IMR-90 (cell line): ENCODE data around the gene RPP30. TPM values are rescaled to one million over a fixed set of nuclear protein-coding genes. Genes with fewer than 3 reads are reported as not detected.

Source experiments
- ATAC-seq: fragments of 200-7000 bp; cut with Tn5 transposase; 2 replicates; pipeline ENCODE4 v1.9.1; 2020; ENCODE audit warnings: low read depth, mild to moderate bottlenecking, moderate library complexity
- BruUV-seq: library from RNA; stranded (reverse); fragments of 400-500 nt; replicated peaks from 2 replicates; lab custom pipeline; 2021; lab: Mats Ljungman, UMichigan
- CTCF ChIA-PET: fragments of 300-600 bp; formaldehyde crosslinking; extraction: SDS; loops from one replicate; lab custom pipeline; 2021; ENCODE audit warnings: antibody characterized with exemption; lab: Yijun Ruan, JAX
- POLR2A ChIA-PET: fragments of 300-600 bp; sonication (Branson Sonifier 250); formaldehyde crosslinking; loops from one replicate; lab custom pipeline; 2022; ENCODE audit warnings: antibody characterized with exemption; ENCODE audit not compliant: unreplicated experiment; lab: Charles Lee
- DNase-seq: peaks from one replicate; pipeline ENCODE4 v3.0.0; 2013
- H2AFZ ChIP-seq: replicated peaks from 2 replicates; pipeline ENCODE3; 2013; ENCODE audit warnings: low read length, mild to moderate bottlenecking; ENCODE audit not compliant: poor library complexity
- H2AK5ac ChIP-seq: 2 replicates; pipeline ENCODE4 v1.6.1; 2013; ENCODE audit warnings: low read depth, low read length, inconsistent platforms
- H2AK9ac ChIP-seq: replicated peaks from 2 replicates; pipeline ENCODE3; 2013; ENCODE audit warnings: mild to moderate bottlenecking, low read depth, low read length, moderate library complexity; ENCODE audit not compliant: poor library complexity
- H2BK120ac ChIP-seq: 2 replicates; pipeline ENCODE4 v1.6.1; 2013; ENCODE audit warnings: low read depth, low read length, inconsistent platforms
- H2BK15ac ChIP-seq: 3 replicates; pipeline ENCODE4 v1.6.1; 2013; ENCODE audit warnings: low read depth, low read length, inconsistent platforms
- H2BK20ac ChIP-seq: 2 replicates; pipeline ENCODE4 v1.6.1; 2013; ENCODE audit warnings: low read depth, mild to moderate bottlenecking, inconsistent platforms, low read length, moderate library complexity
- H2BK5ac ChIP-seq: 2 replicates; pipeline ENCODE4 v1.6.1; 2013; ENCODE audit warnings: mild to moderate bottlenecking, low read depth, low read length, inconsistent platforms; ENCODE audit not compliant: poor library complexity, severe bottlenecking
- H3K14ac ChIP-seq: replicated peaks from 2 replicates; pipeline ENCODE4 v1.6.1; 2013; ENCODE audit warnings: low read depth, low read length, inconsistent platforms
- H3K18ac ChIP-seq: 2 replicates; pipeline ENCODE4 v1.6.1; 2013; ENCODE audit warnings: low read depth, low read length, control low read depth
- H3K23ac ChIP-seq: 2 replicates; pipeline ENCODE4 v1.6.1; 2013; ENCODE audit warnings: low read depth, low read length, inconsistent platforms
- H3K27ac ChIP-seq: 2 replicates; pipeline ENCODE4 v1.5.1; 2013; ENCODE audit warnings: mild to moderate bottlenecking, control low read depth, low read length; ENCODE audit not compliant: insufficient read depth
- H3K27me3 ChIP-seq: 2 replicates; pipeline ENCODE4 v1.6.1; 2013; ENCODE audit warnings: low read length; ENCODE audit not compliant: control insufficient read depth, insufficient read depth
- H3K36me3 ChIP-seq: 2 replicates; pipeline ENCODE4 v1.6.1; 2013; ENCODE audit warnings: low read length, mixed read lengths; ENCODE audit not compliant: control insufficient read depth, insufficient read depth
- H3K4ac ChIP-seq: 2 replicates; pipeline ENCODE4 v1.6.1; 2013; ENCODE audit warnings: low read depth, low read length, inconsistent platforms
- H3K4me1 ChIP-seq: 2 replicates; pipeline ENCODE4 v1.6.1; 2013; ENCODE audit warnings: low read length, mixed read lengths; ENCODE audit not compliant: control insufficient read depth, insufficient read depth
- H3K4me2 ChIP-seq: 2 replicates; pipeline ENCODE4 v1.6.1; 2013; ENCODE audit warnings: low read depth, mild to moderate bottlenecking, control low read depth, low read length, moderate library complexity
- H3K4me3 ChIP-seq: 2 replicates; pipeline ENCODE4 v1.5.1; 2013; ENCODE audit warnings: low read depth, mild to moderate bottlenecking, control low read depth, low read length, moderate library complexity; ENCODE audit not compliant: insufficient read depth
- H3K56ac ChIP-seq: 2 replicates; pipeline ENCODE4 v1.6.1; 2013; ENCODE audit warnings: low read length, inconsistent platforms; ENCODE audit not compliant: insufficient read depth; ENCODE audit errors: extremely low read depth
- H3K79me1 ChIP-seq, 2 experiments: 2 replicates each; pipeline ENCODE4 v1.6.1; 2013; ENCODE audit warnings: low read length in 2 of 2, inconsistent platforms in 1 of 2, low read depth in 1 of 2
- H3K9ac ChIP-seq: 2 replicates; pipeline ENCODE4 v1.6.1; 2013; ENCODE audit warnings: low read depth, low read length, control low read depth
- H3K9me1 ChIP-seq: 2 replicates; pipeline ENCODE4 v1.6.1; 2013; ENCODE audit warnings: low read length, inconsistent platforms; ENCODE audit not compliant: insufficient read depth
- H3K9me3 ChIP-seq: 2 replicates; pipeline ENCODE4 v1.6.1; 2013; ENCODE audit warnings: low read length; ENCODE audit not compliant: control insufficient read depth, insufficient read depth
- H4K20me1 ChIP-seq: 2 replicates; pipeline ENCODE4 v1.6.1; 2013; ENCODE audit warnings: low read length, inconsistent platforms; ENCODE audit not compliant: insufficient read depth
- H4K5ac ChIP-seq: 2 replicates; pipeline ENCODE4 v1.6.1; 2013; ENCODE audit warnings: mild to moderate bottlenecking, low read depth, low read length, control low read depth
- H4K8ac ChIP-seq, 2 experiments: 2 replicates each; pipeline ENCODE4 v1.6.1; 2013; ENCODE audit warnings: low read depth in 2 of 2, low read length in 2 of 2, control low read depth in 1 of 2, inconsistent platforms in 1 of 2
- H4K91ac ChIP-seq: 2 replicates; pipeline ENCODE4 v1.6.1; 2013; ENCODE audit warnings: low read depth, low read length, inconsistent platforms; ENCODE audit not compliant: insufficient read depth
- CEBPB ChIP-seq: IDR thresholded peaks from 2 replicates; pipeline ENCODE4 v1.6.1; 2012; ENCODE audit warnings: low read depth, low read length, improper control_type of control experiment
- FOS ChIP-seq: fragments of 150-350 bp; IDR thresholded peaks from 2 replicates; pipeline ENCODE4 v1.6.1; 2016; ENCODE audit warnings: low read depth, low read length
- MAFK ChIP-seq: IDR thresholded peaks from 2 replicates; pipeline ENCODE4 v1.6.1; 2012; ENCODE audit warnings: low read depth, low read length, improper control_type of control experiment
- MAZ ChIP-seq: IDR thresholded peaks from 2 replicates; pipeline ENCODE4 v1.6.1; 2012; ENCODE audit warnings: low read depth, mild to moderate bottlenecking, low read length, improper control_type of control experiment, moderate library complexity, borderline replicate concordance
- MXI1 ChIP-seq: IDR thresholded peaks from 2 replicates; pipeline ENCODE4 v1.6.1; 2012; ENCODE audit warnings: low read depth, mild to moderate bottlenecking, low read length, moderate library complexity, borderline replicate concordance
- POLR2A ChIP-seq: IDR thresholded peaks from 2 replicates; pipeline ENCODE4 v1.6.1; 2012; ENCODE audit warnings: mild to moderate bottlenecking, low read depth, low read length
- RAD21 ChIP-seq: IDR thresholded peaks from 2 replicates; pipeline ENCODE4 v1.6.1; 2012; ENCODE audit warnings: low read length, improper control_type of control experiment
- RCOR1 ChIP-seq: IDR thresholded peaks from 2 replicates; pipeline ENCODE4 v1.6.1; 2012; ENCODE audit warnings: mild to moderate bottlenecking, low read length, improper control_type of control experiment; ENCODE audit not compliant: insufficient replicate concordance
- RFX5 ChIP-seq: IDR thresholded peaks from 2 replicates; pipeline ENCODE4 v1.8.0; 2012; ENCODE audit warnings: low read depth, mild to moderate bottlenecking, low read length, moderate library complexity
- WGBS, 2 experiments: methylation state at CpG; one replicate each; pipeline versions ENCODE4 v1.1.5 to v1.1.7; 2013; ENCODE audit warnings: missing lambda C conversion rate in 2 of 2; ENCODE audit not compliant: insufficient read length in 1 of 2; ENCODE audit errors: extremely low coverage in 2 of 2; 5-methylcytosine and 5-hydroxymethylcytosine counted together
- dilution Hi-C: fragments of 300-500 bp; cut with HindIII; formaldehyde crosslinking; loops from one replicate; pipeline ENCODE4 v1.14.3; 2018; ENCODE audit warnings: low sequenced_read_pairs; ENCODE audit not compliant: unreplicated experiment
- in situ Hi-C: fragments of 300-500 bp; cut with MboI; formaldehyde crosslinking; loops from 3 replicates; pipeline ENCODE4 v1.14.3; 2019; ENCODE audit warnings: low sequenced_read_pairs, inconsistent platforms, mixed read lengths
- intact Hi-C: fragments of 100-400 bp; cut with micrococcal nuclease; formaldehyde crosslinking; loops from 2 replicates; pipeline ENCODE4 v1.10.0; 2022
- polyA plus RNA-seq, 3 experiments: library from polyadenylated mRNA; depleted of rRNA; stranded (reverse); fragments of >200 nt; gene quantifications; 2 replicates each; pipeline ENCODE4 v1.2.3, GENCODE V29; 2012; ENCODE audit warnings: low replicate concordance in 1 of 3
- total RNA-seq: library from RNA; depleted of rRNA; stranded (reverse); fragments of >200 nt; gene quantifications from 2 replicates; pipeline ENCODE4 v1.2.3, GENCODE V29; 2012
- TF ChIP-seq, protein P1 (sequence below): fragments of 150-350 bp; IDR thresholded peaks from 2 replicates; pipeline ENCODE4 v1.6.1; 2017; ENCODE audit warnings: mild to moderate bottlenecking, antibody characterized with exemption, low read length, low read depth
- TF ChIP-seq, protein P2 (sequence below): conservative IDR thresholded peaks from 2 replicates; pipeline ENCODE4 v1.5.1; 2012; ENCODE audit warnings: mild to moderate bottlenecking, low read depth, low read length, improper control_type of control experiment

Gene RPP30
- total and polyA plus RNA-seq, 2 of the 4 experiments (the other 2 are of a cell fraction), result 27.6 to 45.2 TPM

DNA sequence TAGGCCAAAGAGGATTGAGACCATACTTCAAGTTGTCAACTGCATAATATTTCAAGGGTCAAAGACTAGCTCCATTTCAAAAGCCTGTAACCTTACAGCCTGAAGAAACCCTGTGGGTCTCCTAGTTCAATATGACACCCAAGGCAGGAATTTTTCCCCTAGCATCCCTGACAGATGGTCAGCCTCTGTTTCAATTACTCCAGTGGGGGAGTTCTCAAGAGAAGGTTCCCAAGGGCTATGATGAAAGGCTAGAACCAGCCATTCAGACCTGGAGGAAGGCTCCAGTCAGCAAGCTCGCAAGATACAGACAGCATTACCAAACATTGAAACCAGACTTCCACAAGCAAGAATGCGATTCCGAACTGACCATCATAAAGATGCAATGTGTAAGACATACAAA, 15.5 kb upstream of the RPP30 start:
- Histone ChIP-seq H3K23ac (0 out of 2 replicates have a peak overlapping the region, but pooled peaks have one; percentile 51), H4K20me1 (no peaks in the 10 kb centered on the region), H3K4ac (no peak overlapping the region), H3K4me3 (no peak overlapping the region), H3K4me1 (no peaks in the 10 kb centered on the region), H2BK120ac (no peak overlapping the region), H2AK5ac (no peak overlapping the region), H3K9me3 (0 out of 2 replicates have a peak, but pooled peaks cover 1% of the 10 kb centered on the region), H3K36me3 (no peaks in the 10 kb centered on the region), H3K79me1 (no peaks in the 10 kb centered on the region; a peak in 1 of 4 replicates), H3K9me1 (0 out of 2 replicates have a peak, but pooled peaks cover 2% of the 10 kb centered on the region), H3K4me2 (no peak overlapping the region), H3K56ac (no peak overlapping the region), H3K27ac (no peak overlapping the region), H2AFZ (no peak overlapping the region), H3K27me3 (peaks cover 17% of the 10 kb centered on the region), H2BK15ac (no peak overlapping the region), H4K8ac (no peak overlapping the region), H2BK20ac (no peak overlapping the region), H2BK5ac (no peak overlapping the region), H3K14ac (no peak overlapping the region), H4K91ac (no peak overlapping the region), H2AK9ac (no peak overlapping the region), H4K5ac (no peak overlapping the region), H3K18ac (no peak overlapping the region), H3K9ac (no peak overlapping the region)
- BruUV-seq, result no TSS peak
- ChIA-PET CTCF (no interaction called here), POLR2A (no interaction called here)
- no peak for DNase-seq
- intact Hi-C loops, result no loop called here
- no peak for ATAC-seq
- 100% methylated on average over 1 of the region's 3 CpGs; no CpG with 5 or more reads in 1 of the 2 experiments for WGBS, 2 experiments
- in situ Hi-C loops, result loop anchor here (25.0 kb wide), 1 partner anchor 1419 kb away; no protein-coding TSS in a partner anchor
- TF ChIP-seq RCOR1 (no peak), POLR2A (no peak), MXI1 (no peak), FOS (no peak), CEBPB (no peak), MAFK (no peak), MAZ (no peak), RAD21 (no peak), RFX5 (no peak)
- TF ChIP-seq, protein P1, sequence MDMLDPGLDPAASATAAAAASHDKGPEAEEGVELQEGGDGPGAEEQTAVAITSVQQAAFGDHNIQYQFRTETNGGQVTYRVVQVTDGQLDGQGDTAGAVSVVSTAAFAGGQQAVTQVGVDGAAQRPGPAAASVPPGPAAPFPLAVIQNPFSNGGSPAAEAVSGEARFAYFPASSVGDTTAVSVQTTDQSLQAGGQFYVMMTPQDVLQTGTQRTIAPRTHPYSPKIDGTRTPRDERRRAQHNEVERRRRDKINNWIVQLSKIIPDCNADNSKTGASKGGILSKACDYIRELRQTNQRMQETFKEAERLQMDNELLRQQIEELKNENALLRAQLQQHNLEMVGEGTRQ, result no peak
- TF ChIP-seq, protein P2, sequence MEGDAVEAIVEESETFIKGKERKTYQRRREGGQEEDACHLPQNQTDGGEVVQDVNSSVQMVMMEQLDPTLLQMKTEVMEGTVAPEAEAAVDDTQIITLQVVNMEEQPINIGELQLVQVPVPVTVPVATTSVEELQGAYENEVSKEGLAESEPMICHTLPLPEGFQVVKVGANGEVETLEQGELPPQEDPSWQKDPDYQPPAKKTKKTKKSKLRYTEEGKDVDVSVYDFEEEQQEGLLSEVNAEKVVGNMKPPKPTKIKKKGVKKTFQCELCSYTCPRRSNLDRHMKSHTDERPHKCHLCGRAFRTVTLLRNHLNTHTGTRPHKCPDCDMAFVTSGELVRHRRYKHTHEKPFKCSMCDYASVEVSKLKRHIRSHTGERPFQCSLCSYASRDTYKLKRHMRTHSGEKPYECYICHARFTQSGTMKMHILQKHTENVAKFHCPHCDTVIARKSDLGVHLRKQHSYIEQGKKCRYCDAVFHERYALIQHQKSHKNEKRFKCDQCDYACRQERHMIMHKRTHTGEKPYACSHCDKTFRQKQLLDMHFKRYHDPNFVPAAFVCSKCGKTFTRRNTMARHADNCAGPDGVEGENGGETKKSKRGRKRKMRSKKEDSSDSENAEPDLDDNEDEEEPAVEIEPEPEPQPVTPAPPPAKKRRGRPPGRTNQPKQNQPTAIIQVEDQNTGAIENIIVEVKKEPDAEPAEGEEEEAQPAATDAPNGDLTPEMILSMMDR, result no peak
- dilution Hi-C loops, result no loop called here
